Panc1 (cell line): ENCODE results near the gene TRAPPC2L. TPM values are rescaled to one million over a fixed set of nuclear protein-coding genes. Genes with fewer than 3 reads are reported as not detected.
A peak's percentile ranks its signal among the peaks of the same experiment; 100 is the strongest.

Experiments
- ATAC-seq: fragments of 200-7000 bp; cut with Tn5 transposase; 2 replicates; pipeline ENCODE4 v1.9.1; 2020; ENCODE audit warnings: mild to moderate bottlenecking, moderate library complexity
- BruUV-seq: library from RNA; stranded (reverse); fragments of 400-500 nt; replicated peaks from 2 replicates; lab custom pipeline; 2021; lab: Mats Ljungman, UMichigan
- CTCF ChIA-PET: fragments of 300-600 bp; sonication (Branson Sonifier 250); formaldehyde crosslinking; loops from one replicate; lab custom pipeline; 2022; ENCODE audit warnings: antibody characterized with exemption; lab: Charles Lee
- POLR2A ChIA-PET: fragments of 300-600 bp; sonication (Branson Sonifier 250); formaldehyde crosslinking; loops from one replicate; lab custom pipeline; 2022; ENCODE audit warnings: antibody characterized with exemption; lab: Charles Lee
- DNase-seq: peaks from one replicate; pipeline ENCODE4 v3.0.0-alpha.2; 2010; ENCODE audit warnings: low read depth, low spot score
- H3K27ac ChIP-seq: 2 replicates; pipeline ENCODE4 v1.5.1; 2011; ENCODE audit warnings: mild to moderate bottlenecking, low read length, inconsistent platforms
- H3K27me3 ChIP-seq: fragments of 200-500 bp; sonication (Bioruptor generic); 2 replicates; pipeline ENCODE4 v1.6.0; 2014; ENCODE audit warnings: low read length, inconsistent platforms; ENCODE audit not compliant: control insufficient read depth, insufficient read depth
- H3K36me3 ChIP-seq: fragments of 200-500 bp; sonication (Bioruptor generic); 2 replicates; pipeline ENCODE4 v1.5.1; 2014; ENCODE audit warnings: inconsistent platforms, mild to moderate bottlenecking, low read length, moderate library complexity; ENCODE audit not compliant: control insufficient read depth, insufficient read depth
- H3K4me1 ChIP-seq: 2 replicates; pipeline ENCODE4 v1.5.1; 2011; ENCODE audit warnings: inconsistent platforms, mild to moderate bottlenecking, low read length, moderate library complexity; ENCODE audit not compliant: control insufficient read depth, insufficient read depth
- H3K4me3 ChIP-seq, 2 experiments: 2 replicates each; pipeline ENCODE4 v1.5.1; 2011 to 2012; ENCODE audit warnings: low read depth in 2 of 2, low read length in 2 of 2, mild to moderate bottlenecking in 2 of 2, inconsistent platforms in 1 of 2, moderate library complexity in 1 of 2
- H3K9me3 ChIP-seq: fragments of 200-500 bp; sonication (Bioruptor generic); 2 replicates; pipeline ENCODE4 v1.5.1; 2014; ENCODE audit warnings: low read depth, mild to moderate bottlenecking, inconsistent platforms, low read length, moderate library complexity; ENCODE audit not compliant: control insufficient read depth, insufficient read depth
- POLR2AphosphoS5 ChIP-seq: IDR thresholded peaks from 2 replicates; pipeline ENCODE4 v1.6.1; 2012; ENCODE audit warnings: mild to moderate bottlenecking, low read depth, low read length, moderate library complexity
- SIN3A ChIP-seq: IDR thresholded peaks from 2 replicates; pipeline ENCODE4 v1.6.1; 2012; ENCODE audit warnings: low read depth, mild to moderate bottlenecking, low read length, moderate library complexity, borderline replicate concordance; ENCODE audit not compliant: insufficient read depth
- TCF7L2 ChIP-seq: IDR thresholded peaks from 2 replicates; pipeline ENCODE4 v1.6.1; 2011; ENCODE audit warnings: mild to moderate bottlenecking, low read depth, low read length, inconsistent platforms
- in situ Hi-C: cut with HindIII; loops from 2 replicates; pipeline ENCODE4 v1.10.0; 2016; ENCODE audit warnings: low sequenced_read_pairs, low pct_unique_long_range_greater_than_20kb
- intact Hi-C: fragments of 100-400 bp; cut with micrococcal nuclease; formaldehyde crosslinking; loops from one replicate; pipeline ENCODE4 v1.10.0; 2022; ENCODE audit not compliant: unreplicated experiment
- total RNA-seq: library from RNA; stranded (reverse); gene quantifications from one replicate; pipeline ENCODE4 v1.2.1, GENCODE V29; 2021; ENCODE audit not compliant: unreplicated experiment
- TF ChIP-seq, protein P1 (sequence below): fragments of 450-650 bp; IDR thresholded peaks from 2 replicates; pipeline ENCODE4 v1.5.1; 2017; ENCODE audit warnings: mild to moderate bottlenecking

The TRAPPC2L gene
- total RNA-seq, 1 experiment from 2014 or later = 73.8 TPM

DNA sequence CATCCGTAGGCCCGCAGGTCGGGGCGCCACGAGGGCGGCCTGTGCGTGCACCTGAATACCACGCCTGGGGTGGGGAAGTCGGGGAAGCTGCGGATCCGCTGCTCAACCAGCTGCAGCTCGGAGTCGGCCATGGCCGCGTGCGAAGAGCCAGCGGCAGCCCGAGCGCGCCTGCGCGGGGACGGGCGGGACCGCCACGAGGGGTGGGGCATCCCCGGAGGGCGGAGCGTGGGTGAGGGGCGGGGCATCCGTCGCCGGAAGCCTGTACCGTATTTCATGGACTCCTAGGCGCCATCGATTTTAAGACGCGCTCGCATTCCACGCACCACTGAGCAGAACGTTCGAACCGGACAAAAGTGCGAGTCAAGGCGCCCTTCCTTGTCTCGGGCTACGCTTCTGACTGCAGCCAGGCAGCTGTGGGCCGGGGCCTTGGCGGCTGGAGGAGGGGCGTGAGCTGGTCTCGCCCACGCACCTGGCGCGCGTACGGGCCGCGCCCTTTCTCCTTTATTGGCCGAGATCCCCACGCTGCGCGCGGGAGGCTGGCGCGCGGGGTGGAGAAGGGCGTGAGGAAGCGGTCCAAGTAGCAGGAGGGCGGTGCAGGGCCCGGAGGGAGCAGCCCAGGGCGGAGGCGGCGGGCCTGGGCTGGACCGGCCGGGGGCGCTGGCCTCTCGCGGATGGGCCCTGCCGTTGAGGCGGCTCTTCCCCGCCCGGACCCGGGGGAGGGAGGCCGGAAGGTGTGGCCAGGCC lies 45.0 kb upstream of the TRAPPC2L start, which contains the start of gene APRT:
Gene APRT, minus strand, starts transcription at position 160 of the 744 bp plus-strand sequence. Its CDS starts 29 bp downstream, at position 131.
- in situ Hi-C loops = no loop called here
- ATAC-seq = peak; percentile 70
- BruUV-seq = TSS peak; percentile 54

DNA sequence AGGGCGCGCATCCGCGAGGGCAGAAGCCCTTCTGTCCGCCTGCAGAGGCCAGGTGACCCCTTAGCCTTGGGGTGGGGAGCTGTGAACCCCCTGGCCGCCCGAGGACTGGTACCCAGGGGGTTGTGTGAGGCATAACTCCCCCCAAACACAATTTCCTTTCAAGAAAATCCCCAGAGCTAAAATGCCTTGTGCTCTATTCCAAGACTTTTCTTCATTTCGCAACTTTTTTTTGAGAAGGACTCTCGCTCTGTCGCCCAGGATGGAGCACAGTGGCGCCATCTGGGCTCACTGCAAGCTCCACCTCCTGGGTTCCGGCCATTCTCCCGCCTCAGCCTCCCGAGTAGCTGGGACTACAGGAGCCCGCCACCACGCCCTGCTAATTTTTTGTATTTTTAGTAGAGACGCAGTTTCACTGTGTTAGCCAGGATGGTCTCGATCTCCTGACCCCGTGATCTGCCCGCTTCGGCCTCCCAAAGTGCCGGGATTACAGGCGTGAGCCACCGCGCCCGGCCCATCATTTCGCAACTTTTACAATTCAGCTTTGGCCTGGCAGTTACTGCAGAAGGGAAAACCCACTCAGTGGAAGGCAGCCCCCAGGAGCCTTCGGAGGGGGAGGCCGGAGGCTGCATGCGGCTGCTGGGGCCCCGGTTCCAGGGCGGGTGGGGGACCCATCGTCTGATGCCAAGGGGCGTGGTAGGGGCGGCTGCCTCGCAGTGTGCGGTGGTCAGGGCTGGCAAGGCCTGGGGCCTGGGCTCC lies 44.2 kb upstream of the TRAPPC2L start:
- H3K9me3 ChIP-seq = no peaks in the 10 kb centered on the region
- BruUV-seq = no TSS peak
- in situ Hi-C loops = no loop called here
- TF ChIP-seq POLR2AphosphoS5 = no peak
- no peak for TF ChIP-seq TCF7L2
- no peak for TF ChIP-seq SIN3A
- TF ChIP-seq, protein P1, sequence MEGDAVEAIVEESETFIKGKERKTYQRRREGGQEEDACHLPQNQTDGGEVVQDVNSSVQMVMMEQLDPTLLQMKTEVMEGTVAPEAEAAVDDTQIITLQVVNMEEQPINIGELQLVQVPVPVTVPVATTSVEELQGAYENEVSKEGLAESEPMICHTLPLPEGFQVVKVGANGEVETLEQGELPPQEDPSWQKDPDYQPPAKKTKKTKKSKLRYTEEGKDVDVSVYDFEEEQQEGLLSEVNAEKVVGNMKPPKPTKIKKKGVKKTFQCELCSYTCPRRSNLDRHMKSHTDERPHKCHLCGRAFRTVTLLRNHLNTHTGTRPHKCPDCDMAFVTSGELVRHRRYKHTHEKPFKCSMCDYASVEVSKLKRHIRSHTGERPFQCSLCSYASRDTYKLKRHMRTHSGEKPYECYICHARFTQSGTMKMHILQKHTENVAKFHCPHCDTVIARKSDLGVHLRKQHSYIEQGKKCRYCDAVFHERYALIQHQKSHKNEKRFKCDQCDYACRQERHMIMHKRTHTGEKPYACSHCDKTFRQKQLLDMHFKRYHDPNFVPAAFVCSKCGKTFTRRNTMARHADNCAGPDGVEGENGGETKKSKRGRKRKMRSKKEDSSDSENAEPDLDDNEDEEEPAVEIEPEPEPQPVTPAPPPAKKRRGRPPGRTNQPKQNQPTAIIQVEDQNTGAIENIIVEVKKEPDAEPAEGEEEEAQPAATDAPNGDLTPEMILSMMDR = peak; percentile 51; the same call in 1 of the 2 replicates
- no peaks in the 10 kb centered on the region for H3K27me3 ChIP-seq
- H3K4me1 ChIP-seq = peaks cover 21% of the 10 kb centered on the region
- peaks cover 4% of the 10 kb centered on the region; the same call in 1 of the 2 replicates for H3K36me3 ChIP-seq
- peak overlapping the region; percentile 89 for H3K27ac ChIP-seq
- H3K4me3 ChIP-seq = peak overlapping the region; percentile 64 to 78
- intact Hi-C loops = loop anchor here (10.0 kb wide), 1 partner anchor 352 kb away; no protein-coding TSS in a partner anchor
- CTCF ChIA-PET = interaction anchor here (0.6 kb wide), 1 partner anchor 128 kb away, joined by 3 read pairs; no protein-coding TSS in a partner anchor
- no peak for ATAC-seq
- DNase-seq = no peak
- POLR2A ChIA-PET = interaction anchor here (0.7 kb wide), 1 partner anchor 19 kb away, joined by 3 read pairs; no protein-coding TSS in a partner anchor

More for the DNA sequence above, 45.0 kb upstream of the TRAPPC2L start, which contains the start of gene APRT:
- Histone ChIP-seq H3K27me3 (no peaks in the 10 kb centered on the region), H3K36me3 (peaks cover 4% of the 10 kb centered on the region; the same call in 1 of the 2 replicates), H3K27ac (peak within 1 kb of the TSS; percentile 89), H3K9me3 (no peaks in the 10 kb centered on the region), H3K4me1 (peaks cover 21% of the 10 kb centered on the region), H3K4me3 (peak within 1 kb of the TSS; percentile 64 to 78)
- TF ChIP-seq TCF7L2 (no peak), POLR2AphosphoS5 (peak; percentile 87), SIN3A (0 out of 2 replicates have a peak, but pooled peaks have one; percentile 14)
- TF ChIP-seq, protein P1 = no peak; the same call in 1 of the 2 replicates
- intact Hi-C loops = loop anchor here (10.0 kb wide), 1 partner anchor 353 kb away; no protein-coding TSS in a partner anchor
- POLR2A ChIA-PET = interaction anchor here (0.7 kb wide), 1 partner anchor 18 kb away, joined by 3 read pairs; no protein-coding TSS in a partner anchor
- DNase-seq = peak; percentile 61
- CTCF ChIA-PET = no interaction called here
